NCI-H526 treated with DMSO at 0.1 percent for 48 hours (cell line): ENCODE results near the gene CLK2.

ENCODE experiments used
- DNase-seq: peaks from one replicate; lab custom pipeline; 2025; lab: John Stamatoyannopoulos, UW

Gene CLK2

GRCh38 chr1:155273343-155274245 is at the start of gene CLK2:
CLK2 (minus strand) TSS chr1:155273504; CDS start chr1:155270977, 2,527 bp downstream.
- DNase-seq = peak; percentile 99

GRCh38 chr1:155322571-155322952 is 49.3 kb upstream of the CLK2 start:
- no peak for DNase-seq

- DNase-seq = no peak
Observed at GRCh38 chr1:155321639-155322503, 48.6 kb upstream of the CLK2 start.

GRCh38 chr1:155320661-155321617 is 47.6 kb upstream of the CLK2 start, which contains the start of gene RUSC1:
RUSC1 (plus strand) TSS chr1:155320894; CDS start chr1:155321774, 880 bp downstream.
- peak; percentile 91 for DNase-seq

- no peak for DNase-seq
Observed at GRCh38 chr1:155320252-155320651, 46.9 kb upstream of the CLK2 start.

GRCh38 chr1:155319536-155319935 is 46.2 kb upstream of the CLK2 start:
- DNase-seq = no peak

GRCh38 chr1:155318082-155318481 is 44.8 kb upstream of the CLK2 start:
- no peak for DNase-seq

- no peak for DNase-seq
Observed at GRCh38 chr1:155316922-155317321, 43.6 kb upstream of the CLK2 start.

- DNase-seq = no peak
Observed at GRCh38 chr1:155313261-155313660, 40.0 kb upstream of the CLK2 start.

- DNase-seq = no peak
Observed at GRCh38 chr1:155309423-155310021, 36.2 kb upstream of the CLK2 start.

- DNase-seq = peak; percentile 100
Observed at GRCh38 chr1:155308493-155309422, 35.5 kb upstream of the CLK2 start, which contains the start of gene FDPS. FDPS (plus strand) TSS chr1:155308866; CDS start chr1:155309790, 924 bp downstream.

- peak; percentile 46 for DNase-seq
Observed at GRCh38 chr1:155307247-155307740, 34.0 kb upstream of the CLK2 start.

- no peak for DNase-seq
Observed at GRCh38 chr1:155305881-155306391, 32.6 kb upstream of the CLK2 start.

- no peak for DNase-seq
Observed at GRCh38 chr1:155304558-155305063, 31.3 kb upstream of the CLK2 start.

- DNase-seq = no peak
Observed at GRCh38 chr1:155301342-155301841, 28.1 kb upstream of the CLK2 start, which contains the start of gene PKLR. PKLR (minus strand) TSS chr1:155301438; CDS start chr1:155301395, 43 bp downstream.

- no peak for DNase-seq
Observed at GRCh38 chr1:155300553-155301329, 27.4 kb upstream of the CLK2 start.

GRCh38 chr1:155300024-155300423 is 26.7 kb upstream of the CLK2 start:
- DNase-seq = no peak

- no peak for DNase-seq
Observed at GRCh38 chr1:155297384-155297783, 24.1 kb upstream of the CLK2 start.
